Hippocampal formation (tissue), 2 donors: ENCODE data around the gene SLC49A3.

Experiments
- DNase-seq, 2 donors: peaks; one replicate each; lab custom pipeline; 2025; lab: John Stamatoyannopoulos, UW

The SLC49A3 gene

GRCh38 chr4:633406-633805, 55.5 kb downstream of the SLC49A3 start:
- DNase-seq = no peak

GRCh38 chr4:632926-633325, 56.0 kb downstream of the SLC49A3 start:
- no peak for DNase-seq

- no peak for DNase-seq
Measured at GRCh38 chr4:632196-632790, 56.7 kb downstream of the SLC49A3 start.
